ENCODE results near the gene CDH23.

Gene CDH23

DNA sequence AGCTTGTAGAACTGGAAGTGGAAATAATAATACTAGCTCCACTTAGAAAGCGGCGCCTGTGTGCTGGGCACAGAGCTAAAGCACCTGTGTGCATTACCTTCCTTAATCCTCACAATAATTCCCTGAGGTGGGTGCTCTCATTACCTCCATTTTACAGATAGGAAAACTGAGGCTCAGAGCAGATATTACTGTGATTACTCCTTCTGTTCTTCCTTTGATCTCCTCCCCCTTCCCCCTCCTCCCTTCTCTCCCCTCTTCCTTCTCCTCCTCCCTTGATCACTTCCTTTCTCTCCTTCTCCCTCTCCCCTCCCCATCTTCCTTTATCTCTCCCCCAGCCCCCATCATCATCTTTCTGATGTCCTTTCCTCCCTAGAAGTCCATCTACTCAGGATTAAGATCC, 267.9 kb downstream of the CDH23 start:
- no peak for DNase-seq

DNA sequence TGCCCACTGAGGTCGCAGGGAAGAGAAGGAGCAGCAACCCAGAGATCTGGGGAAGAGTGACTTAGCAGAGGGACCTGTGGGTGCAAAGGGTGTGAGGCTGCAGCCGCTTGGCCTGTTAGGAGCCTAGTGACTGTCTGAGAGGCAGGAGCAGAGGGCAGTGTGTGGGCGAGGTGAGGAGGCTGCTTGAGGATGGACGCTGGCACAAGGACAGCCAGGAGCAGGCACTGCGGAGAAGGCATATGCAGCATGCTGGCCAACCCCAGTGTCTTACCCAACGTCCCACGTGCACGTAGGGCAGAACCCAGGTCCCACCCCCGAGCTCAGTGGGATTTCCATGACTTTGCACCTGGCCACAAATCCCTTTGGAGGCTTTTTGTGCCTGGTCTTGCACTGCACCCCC, 268.7 kb downstream of the CDH23 start:
- DNase-seq: no peak

DNA sequence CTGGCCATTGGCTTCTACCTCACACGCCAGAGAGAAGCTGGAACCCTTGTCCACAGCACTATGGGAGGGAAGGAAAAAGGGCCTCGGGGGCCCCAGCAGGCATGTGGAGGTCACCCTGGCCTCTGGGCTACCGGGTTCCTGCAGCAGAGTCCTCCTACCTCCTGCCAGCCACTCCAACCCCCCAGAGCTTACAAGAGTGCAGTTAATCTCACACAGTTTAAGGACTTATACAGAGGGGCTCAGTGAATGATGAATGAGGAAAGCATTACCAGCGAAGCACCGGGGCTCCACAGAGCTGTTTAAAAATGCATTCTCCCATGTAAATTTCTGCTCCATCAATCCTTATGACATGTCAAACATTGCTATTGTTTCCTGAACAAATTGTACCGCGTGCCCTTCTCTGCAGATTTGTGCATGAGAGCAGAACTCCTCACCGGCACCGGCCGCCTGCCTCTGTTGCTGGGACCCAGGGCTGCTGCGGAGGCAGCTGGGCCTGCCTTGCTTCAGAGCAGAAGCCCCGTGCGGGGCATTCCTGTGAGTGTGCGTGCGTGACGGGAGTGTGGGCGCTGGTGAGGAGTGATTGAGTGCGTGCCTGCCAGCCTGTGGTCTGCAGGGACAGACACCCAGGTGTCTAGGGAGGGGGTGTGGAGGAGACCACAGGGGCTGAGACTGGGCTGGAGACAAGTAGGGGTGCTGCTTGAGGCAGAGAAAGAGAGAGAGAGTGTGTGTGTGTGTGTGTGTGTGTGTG, 270.1 kb downstream of the CDH23 start:
- DNase-seq: no peak

DNA sequence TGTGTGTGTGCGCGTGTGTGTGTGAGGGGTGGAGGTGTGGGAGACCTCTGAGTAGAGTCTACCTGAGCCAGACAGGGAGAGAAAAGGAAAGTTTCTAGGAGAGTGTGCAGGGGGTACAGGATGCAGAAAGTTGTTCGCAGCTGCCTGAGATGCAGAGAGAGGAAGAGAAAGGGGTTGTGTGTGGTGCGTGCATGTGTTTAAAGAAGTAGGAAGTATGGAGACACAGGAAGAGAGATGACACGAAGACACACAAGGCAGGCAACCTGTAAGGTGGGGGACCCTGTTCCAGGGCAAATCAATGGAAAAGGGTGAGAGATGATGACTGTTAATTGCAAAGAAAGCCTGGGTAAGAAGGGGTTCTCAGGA, 270.6 kb downstream of the CDH23 start:
- DNase-seq: no peak

DNA sequence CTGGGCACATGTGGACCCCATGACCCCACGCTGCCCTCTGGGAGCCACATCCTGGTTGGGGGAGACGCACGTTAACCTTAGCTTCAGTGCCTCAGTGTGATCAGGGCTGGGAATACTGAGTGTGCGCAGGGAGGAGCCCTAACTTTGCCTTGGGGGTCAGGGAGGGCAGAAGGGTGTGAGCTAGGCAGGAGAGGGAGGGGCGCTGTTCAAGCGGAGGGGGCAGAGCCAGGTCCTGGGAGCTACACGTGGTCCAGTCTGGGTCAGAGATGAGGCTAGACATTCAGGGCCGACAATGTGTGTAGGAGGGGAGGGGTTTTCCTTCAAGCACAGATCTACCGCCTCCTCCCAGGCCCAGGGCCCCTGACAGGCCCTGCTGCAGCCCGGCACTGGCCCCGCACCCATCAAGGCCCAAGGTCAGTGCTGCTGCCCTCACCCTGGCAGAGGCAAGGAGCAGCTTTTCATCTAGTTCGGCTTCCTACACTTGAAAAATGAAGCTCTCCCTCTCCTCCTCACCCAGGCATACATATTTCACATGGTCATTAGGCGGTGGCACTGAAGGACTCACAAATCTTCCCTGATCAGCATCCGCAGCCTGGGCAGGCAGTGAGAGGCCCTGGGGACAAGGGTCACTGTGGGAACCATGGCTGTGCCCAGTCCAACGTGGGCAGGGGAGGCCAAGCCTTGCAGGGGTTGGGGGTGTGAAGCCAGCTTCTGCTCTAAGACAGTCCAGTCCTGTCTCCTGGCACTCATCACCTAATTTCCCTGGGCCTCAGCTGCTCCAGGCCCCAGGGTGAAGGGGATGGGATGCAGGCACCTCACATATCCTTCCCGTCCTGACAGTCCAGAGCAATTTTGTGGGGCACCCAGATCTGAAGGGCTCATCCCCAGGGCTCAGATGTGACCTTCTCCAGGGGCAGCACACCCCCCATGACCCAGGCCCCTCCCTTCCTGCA, 275.6 kb downstream of the CDH23 start:
- DNase-seq: no peak

DNA sequence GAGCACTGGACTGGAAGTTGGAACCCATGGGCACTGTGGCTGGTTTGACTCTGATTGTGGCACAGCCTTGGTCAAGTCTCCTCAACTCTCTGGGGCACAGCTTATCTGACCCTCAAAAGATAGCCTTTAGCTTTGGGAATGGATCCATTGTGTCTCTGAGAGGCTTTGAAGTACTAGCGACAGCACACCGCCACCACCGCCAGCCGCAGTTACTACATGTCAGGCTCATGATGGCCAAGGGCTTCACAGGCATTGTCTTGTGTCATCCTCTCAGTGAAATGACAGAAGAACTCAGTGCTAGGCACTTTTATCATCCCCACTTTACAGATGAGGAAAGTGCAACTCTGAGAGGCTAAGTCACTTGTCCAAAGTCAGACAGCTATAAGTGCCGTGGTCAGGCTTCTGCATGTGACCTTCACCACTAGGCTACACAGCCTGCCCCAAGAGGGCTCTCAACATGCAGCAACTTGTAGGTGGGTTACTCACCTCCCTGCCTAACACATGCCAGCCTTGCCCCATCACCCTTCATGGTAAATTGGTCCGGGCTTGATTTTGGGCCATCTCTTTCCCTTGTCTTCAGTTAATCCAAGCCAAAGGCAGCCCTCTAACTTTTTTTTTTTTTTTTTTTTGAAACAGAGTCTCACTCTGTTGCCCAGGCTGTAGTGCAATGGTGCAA, 278.7 kb downstream of the CDH23 start:
- DNase-seq: no peak

DNA sequence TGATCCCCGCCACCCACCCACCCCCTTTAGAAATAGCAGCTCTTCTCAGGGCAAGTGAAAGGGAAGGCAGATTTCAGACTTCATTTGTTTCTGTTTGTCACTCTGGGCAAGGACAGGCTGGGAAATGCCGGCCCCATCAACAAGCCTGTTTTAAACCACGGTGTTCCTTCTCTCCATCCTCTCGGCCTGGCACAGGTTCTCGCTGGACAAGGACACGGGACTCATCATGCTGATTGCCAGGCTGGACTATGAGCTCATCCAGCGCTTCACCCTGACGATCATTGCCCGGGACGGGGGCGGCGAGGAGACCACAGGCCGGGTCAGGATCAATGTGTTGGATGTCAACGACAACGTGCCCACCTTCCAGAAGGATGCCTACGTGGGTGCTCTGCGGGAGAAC, 280.5 kb downstream of the CDH23 start:
- no peak for DNase-seq

DNA sequence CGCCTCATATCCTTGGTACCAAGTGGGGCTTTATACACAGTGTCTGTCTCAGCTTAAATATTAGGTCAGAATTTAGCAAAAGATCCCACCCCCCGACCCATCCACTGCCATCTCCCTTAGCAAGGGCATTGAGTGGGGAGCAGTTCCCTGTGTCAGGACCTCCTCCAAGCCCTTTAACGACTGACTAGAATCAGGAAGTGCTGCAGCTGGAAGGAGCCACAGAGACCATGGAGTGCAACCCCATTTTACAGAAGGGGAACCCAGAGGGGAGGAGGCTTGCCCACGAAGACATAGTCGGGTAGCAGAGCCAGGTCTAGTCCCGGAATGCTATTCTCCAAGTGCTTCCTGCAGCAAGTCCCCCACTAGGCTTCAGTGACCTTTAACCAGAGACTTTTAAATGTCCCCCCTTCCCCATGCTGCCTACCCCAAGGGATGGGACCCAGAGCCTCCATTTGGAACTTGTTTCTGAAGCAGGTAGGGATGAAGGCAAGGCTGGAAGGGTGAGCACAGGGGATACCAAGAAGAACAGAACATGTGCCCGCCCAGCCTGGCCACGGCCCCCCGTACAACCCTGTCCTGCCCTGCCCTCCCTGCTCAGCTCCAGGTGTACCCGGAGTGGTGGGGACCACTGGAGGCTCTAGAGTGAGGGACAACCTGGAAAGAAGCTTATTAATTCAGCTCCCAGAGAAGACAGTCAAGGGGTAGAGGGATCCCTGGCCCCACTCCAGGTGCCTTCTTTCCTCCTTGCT, 281.5 kb downstream of the CDH23 start:
- no peak for DNase-seq

DNA sequence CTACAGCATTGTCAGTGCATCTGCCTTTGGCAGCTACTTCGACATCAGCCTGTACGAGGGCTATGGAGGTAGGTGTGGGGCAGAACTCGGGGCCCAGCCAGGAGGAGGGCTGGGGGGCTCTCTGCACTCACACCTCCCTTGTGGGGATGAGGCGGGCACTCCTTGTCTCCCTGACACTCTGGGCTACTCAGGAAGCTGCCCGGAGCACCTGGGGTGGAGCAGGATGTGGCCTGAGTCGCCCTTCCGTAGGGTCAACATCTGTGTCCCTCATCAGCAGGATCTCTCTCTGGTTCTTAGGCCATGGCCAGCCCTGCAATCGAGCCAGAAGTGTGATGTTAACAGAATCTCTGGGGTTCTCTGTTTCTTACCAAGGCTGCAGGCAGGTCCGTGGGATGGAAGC, 282.7 kb downstream of the CDH23 start:
- no peak for DNase-seq

DNA sequence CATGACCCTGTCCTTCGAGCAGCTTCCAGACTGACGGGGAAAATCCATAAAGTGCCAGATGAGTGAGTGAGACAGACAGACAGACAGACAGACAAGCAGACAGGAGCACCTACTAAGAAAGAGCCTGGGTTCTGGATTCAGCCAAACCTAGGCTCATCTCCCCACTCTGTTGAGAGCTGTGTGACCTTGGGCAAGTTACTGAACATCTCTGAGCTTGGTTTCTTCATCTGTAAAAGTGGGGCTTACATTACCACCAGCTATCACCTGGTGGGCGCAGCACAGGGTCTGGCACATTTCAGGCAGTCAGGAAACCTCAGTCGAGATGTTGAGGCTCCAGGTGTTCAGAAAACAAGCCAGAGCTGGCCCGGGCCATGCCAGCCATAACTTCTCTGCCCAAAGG, 285.3 kb downstream of the CDH23 start:
- DNase-seq: no peak

DNA sequence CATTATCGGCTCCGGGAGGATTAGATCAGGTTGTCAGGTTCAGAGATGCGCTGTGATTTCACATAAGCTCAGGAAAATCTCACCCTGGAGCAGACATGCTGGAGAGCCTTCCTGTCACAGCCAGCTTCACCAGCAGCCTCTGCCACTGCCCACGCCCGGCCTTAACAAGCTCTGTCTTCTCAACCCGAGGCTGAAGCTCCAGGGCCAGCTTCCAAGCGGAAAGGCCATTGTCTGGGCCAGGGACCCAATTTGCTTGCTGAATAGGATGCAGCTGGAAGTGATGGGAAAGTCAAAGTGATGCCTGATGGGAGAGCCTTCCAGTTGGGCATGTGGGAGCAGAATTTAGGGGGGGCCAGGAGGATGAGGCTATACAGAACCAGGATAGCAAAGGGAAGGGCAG, 286.6 kb downstream of the CDH23 start:
- no peak for DNase-seq

DNA sequence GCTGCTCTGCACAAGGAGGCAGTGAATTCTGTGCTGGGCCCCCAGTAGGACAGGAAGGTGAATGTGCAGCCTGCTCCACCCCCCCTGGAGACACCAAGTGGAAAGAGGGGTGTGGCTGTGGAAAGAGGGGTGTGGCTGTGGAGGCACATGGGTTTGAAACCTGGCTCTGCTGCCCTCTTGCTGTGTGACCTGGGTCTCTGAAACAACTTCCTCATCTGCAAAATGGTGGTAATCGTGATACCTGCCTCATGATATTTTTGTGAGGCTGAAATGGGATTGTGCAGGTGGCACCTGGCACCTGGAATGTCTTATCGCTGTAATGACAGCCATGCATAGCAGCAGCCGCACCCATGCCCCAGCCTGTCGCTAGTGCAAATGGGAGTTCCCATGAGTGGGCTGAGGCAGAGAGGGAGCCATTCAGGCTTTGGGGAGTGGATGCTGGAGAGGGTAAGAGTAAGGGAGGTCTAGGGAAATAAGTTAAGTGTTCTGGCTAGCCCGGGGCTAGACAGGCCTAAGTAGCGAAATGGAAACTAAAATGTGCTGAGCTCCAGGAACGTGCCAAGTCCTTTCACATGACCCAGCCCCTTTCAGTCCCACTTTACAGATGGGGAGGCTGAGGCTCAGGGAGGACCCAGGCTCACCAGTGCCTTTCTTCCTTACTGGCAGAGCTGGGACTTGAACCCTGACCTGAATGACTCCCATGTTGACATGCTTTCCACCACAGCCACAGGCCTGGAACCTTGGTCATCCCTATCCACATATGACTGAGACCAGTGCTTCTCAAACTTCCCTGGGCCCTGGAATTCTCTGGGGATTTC, 287.8 kb downstream of the CDH23 start:
- DNase-seq: no peak

DNA sequence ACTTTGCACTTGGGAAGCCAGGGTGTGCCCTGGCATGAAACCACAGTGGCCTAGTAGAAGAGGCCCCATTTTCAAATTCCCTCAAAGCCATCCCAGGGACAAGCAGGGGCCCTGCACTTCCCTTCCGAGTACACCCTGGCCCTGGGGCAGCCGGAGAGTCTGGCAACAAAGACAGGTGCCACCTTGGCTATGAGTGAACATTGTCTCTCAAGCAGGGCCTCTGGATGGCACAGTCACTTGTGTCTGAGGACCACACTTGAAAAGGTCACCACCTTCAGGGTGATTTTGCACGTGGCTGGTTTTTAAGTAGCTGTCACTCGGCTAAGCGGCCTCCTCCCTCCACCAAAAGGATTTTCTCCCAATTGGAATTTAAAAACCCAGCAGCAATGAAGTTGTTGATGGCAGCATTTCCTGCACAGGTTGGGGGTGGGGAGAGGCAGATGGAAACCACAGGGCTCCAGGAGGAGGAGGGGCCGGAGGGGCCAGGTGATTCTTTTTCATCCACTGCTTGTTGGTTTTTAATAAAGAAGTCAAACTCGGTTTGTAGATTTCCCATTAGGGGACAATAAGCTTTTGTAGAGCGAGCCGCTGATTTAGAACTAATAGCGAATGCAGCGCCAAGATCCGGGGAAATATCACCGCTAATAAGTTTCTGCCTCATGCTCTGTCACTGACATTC, 289.0 kb downstream of the CDH23 start:
- no peak for DNase-seq

DNA sequence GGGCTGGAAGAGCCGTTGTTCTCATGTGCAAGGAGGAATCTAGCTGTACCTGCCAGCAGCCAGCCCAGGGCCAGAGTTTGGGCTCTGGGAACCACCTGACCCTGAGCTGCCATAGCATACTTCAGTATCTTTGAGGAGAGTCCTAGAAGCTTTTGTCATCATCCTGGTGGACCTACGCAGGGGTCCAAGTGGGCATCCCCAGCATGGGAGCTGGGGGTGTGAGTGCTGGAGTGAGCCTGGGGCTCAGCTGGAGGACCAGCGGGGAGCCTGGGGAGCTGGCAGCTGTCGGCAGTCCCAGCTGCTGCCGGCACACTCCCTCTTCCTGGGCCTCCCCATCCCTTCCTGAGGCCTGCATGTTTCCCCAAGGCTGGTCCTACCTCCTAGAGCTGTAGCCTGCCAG, 290.4 kb downstream of the CDH23 start:
- DNase-seq: no peak

DNA sequence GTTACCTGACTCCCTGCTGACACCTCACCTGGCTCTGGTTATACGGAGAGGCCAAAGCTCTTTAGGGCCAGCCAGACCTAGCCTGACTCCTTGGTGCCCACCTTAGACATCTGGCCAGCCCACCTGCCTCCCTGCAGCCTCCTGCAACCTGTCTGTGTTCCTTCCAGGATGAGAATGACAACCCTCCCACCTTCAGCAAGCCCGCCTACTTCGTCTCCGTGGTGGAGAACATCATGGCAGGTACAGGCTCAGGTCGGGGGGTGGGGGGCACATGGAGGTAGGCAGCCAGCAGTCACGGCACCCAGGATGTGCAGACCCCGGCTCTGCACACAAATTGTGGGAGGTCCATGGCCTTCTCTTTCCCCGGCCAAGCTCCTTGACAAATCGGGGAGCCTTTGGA, 290.8 kb downstream of the CDH23 start:
- no peak for DNase-seq

DNA sequence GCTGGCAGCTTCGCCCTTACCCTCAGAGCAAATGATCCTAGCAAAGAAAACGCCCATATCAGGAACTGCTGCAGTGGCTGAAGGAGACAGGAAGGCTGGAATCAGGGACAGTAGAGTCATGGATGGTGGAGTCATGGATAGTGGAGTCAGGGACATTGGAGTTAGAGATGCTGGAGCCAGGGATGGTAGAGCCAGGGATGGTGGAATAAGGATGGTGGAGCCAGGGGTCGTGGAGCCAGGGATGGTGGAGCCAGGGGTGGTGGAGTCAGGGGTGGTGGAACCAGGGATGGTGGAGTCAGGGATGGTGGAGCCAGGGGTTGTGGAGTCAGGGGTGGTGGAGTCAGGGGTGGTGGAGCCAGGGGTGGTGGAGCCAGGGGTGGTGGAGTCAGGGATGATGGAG, 291.5 kb downstream of the CDH23 start:
- no peak for DNase-seq

DNA sequence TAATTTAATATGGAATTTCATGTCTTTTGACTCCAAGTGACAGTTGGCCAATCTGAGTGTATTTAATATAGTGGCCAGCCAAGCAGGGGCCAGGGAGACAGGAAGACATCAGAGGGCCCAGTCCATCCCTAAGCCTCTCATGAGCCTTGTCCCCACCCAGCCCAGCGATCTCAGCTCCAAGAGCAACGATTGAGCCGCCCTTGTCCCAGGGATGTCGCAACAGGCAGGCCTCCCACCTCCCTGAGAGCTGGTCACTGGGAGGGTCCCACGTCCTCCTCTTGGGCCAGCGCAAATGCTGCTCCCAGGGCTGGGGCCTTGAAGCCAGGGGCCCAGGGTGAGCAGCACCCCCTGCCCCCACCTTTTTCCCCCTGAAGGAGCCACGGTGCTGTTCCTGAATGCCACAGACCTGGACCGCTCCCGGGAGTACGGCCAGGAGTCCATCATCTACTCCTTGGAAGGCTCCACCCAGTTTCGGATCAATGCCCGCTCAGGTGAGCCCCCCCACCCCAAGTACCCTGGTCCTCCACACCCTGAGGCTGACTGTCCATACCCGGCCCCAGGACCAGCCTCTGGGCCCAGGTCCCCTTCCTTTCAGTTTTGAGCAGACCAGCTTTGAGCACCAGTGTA, 293.5 kb downstream of the CDH23 start:
- no peak for DNase-seq

DNA sequence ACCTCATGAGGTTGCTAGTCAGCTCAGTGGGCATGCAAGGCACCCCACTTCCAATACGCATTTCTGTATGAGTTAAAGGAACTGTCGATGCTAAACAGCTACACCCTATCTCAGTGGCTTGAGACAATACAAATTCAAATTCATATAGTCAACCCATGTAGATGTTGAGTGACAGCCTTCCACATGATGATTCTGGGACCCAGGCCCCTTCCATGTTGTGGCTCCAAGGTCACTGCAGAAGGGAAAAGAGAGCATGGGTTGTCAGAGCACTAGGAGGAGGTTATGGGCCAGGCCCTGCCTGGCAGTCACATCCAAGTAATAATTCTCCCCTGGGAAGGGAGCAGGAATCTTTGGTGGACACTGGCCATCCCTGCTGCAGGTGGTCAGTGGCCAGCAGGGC, 294.7 kb downstream of the CDH23 start:
- DNase-seq: no peak

DNA sequence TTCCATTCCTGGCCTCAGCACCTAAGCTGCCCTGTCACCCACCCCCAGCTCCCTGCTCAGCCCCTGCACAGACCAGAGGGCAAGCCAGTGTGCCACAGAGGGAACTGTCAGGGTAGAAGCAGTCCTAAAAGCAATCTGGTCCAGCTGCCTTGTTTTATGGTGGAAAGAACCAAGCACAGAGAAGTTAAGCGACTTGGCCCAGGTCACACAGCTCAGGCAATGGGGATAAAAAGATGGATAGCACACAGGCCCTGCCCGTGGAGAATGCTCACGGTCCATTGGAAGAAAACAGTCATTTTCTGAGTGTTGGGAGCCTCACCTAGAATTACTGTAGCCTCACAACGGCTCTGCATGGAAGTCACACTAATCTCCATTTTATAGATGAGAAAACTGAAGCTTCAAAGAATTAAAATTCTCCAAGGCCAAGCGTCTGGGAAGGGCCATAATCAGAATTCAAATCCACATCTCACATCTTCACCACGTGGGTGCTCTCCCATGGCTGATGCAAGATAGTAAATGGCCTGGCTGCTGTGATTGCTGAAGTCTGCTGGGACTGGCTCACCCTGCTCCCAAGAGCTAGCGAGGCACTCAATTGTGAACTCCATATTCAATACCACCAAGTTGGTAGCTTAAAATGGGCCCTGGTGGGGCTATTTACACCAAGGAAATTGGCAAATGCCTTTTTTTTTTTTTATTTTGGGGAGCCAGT, 296.0 kb downstream of the CDH23 start:
- no peak for DNase-seq

DNA sequence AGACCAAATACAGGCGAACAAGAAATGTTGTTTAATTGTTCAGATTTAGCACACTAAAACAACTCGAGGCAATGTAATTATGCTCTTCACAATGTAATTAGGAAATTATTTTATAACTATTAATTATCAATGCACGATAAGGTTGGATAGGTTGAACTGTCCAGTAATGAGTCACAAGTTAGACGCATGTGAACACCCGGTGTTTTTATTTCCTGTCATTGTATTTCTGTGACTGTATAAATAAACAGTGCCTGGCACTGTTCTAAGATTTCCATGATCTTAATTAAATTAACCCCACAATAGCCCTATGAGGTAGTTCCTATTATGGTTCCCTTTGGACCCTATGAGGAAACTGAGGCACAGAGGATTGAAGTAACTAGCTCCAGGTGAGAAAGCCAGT, 296.7 kb downstream of the CDH23 start:
- no peak for DNase-seq
